Activated naive CD4-positive, alpha-beta T cell treated with anti-CD3 and anti-CD28 coated beads for 36 hours (primary cell): Measurements from ENCODE around the gene SPINK4. TPM values are rescaled to one million over a fixed set of nuclear protein-coding genes. Genes with fewer than 3 reads are reported as not detected.

Experiments used
- CTCF ChIA-PET: fragments of 350-600 bp; sonication (Branson Sonifier 250); formaldehyde crosslinking; loops from one replicate; lab custom pipeline; 2021; ENCODE audit warnings: antibody characterized with exemption; lab: Charles Lee
- DNase-seq: peaks from one replicate; pipeline ENCODE4 v3.0.0-alpha.2; 2020
- H3K27ac Mint-ChIP-seq: one replicate; pipeline ENCODE4 v1.8.0; 2021; ENCODE audit warnings: mild to moderate bottlenecking, mixed read lengths
- H3K27me3 Mint-ChIP-seq: one replicate; pipeline ENCODE4 v1.8.0; 2021; ENCODE audit warnings: low read depth, mixed read lengths
- H3K36me3 Mint-ChIP-seq: one replicate; pipeline ENCODE4 v1.8.0; 2021; ENCODE audit warnings: low read depth, mixed read lengths
- H3K4me1 Mint-ChIP-seq: one replicate; pipeline ENCODE4 v1.8.0; 2021; ENCODE audit warnings: low read depth, mixed read lengths
- H3K4me3 Mint-ChIP-seq: one replicate; pipeline ENCODE4 v1.8.0; 2021; ENCODE audit warnings: mild to moderate bottlenecking, moderate library complexity, mixed read lengths
- H3K9me3 Mint-ChIP-seq: one replicate; pipeline ENCODE4 v1.8.0; 2021; ENCODE audit warnings: mixed read lengths
- intact Hi-C: fragments of 100-400 bp; cut with micrococcal nuclease; formaldehyde crosslinking; loops from one replicate; pipeline ENCODE4 v1.15.1; 2023
- total RNA-seq, 2 experiments: library from RNA; stranded (reverse); gene quantifications; one replicate each; pipeline ENCODE4 v1.2.3, GENCODE V29; 2021

Gene SPINK4, protein sequence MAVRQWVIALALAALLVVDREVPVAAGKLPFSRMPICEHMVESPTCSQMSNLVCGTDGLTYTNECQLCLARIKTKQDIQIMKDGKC
- not detected for total RNA-seq

DNA sequence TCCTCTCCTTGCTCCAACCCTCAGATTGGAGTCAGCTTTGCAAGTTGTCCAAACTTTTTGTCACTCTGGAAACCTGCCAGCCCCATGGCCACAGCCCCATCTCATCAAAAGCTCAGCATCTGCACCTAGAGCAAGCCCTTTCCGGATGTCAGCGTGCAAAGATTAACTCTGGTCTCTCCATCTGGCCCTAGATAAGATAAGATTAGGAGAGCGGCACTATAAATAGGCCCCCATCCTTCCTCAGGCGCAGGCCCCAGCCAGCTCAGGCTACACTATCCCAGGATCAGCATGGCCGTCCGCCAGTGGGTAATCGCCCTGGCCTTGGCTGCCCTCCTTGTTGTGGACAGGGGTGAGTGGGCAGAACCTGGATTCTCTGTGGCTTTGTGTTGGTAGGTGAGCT is at the start of gene SPINK4:
TSS of gene SPINK4 (plus strand) at position 247 of the 400 bp plus-strand sequence. CDS start at position 289, 42 bp downstream.
- CTCF ChIA-PET = interaction anchor here (3.6 kb wide), 1 partner anchor 14 kb away, joined by 13 read pairs; no protein-coding TSS in a partner anchor
- Mint-ChIP-seq H3K4me3 (no peak within 1 kb of the TSS), H3K27ac (no peak within 1 kb of the TSS), H3K9me3 (no peaks in the 10 kb centered on the region), H3K27me3 (peaks cover 2% of the 10 kb centered on the region), H3K4me1 (no peaks in the 10 kb centered on the region), H3K36me3 (no peaks in the 10 kb centered on the region)
- intact Hi-C loops = no loop called here
- DNase-seq = no peak

DNA sequence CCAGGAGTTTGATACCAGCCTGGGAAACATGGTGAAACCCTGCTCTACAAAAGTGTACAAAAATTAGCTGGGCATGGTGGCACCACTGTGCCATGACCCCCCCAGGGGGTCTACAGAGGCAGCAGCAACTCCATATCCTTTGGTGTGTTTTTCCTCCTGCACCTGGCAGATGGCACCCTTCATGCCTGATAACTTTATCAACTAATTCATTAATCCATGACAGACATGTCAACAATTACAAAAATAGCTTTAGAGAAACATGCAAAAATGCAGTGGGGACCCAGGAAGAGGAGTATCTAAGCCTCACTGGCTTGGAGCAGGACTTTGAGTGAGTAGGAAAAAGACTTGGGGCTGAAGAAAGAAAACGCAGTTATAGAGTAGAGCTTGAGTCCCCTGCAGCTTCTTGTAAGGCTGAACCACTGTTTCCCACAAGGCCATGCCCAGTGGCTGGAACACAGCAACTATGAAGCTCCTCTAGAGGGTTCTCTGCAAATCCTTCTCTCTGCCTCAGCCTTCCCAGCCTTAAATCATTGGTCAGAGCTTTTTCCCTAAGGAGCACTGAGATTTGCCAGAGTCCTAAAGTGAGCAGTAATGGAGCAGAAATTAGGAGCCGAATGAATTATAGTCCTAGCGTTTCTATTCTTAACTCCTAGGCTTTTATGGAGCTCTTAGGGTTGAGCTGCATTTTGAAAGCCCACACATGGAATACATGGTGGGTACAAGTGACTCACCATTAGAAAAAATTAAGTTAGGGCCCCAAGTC is 47.3 kb upstream of the SPINK4 start:
- CTCF ChIA-PET = no interaction called here

DNA sequence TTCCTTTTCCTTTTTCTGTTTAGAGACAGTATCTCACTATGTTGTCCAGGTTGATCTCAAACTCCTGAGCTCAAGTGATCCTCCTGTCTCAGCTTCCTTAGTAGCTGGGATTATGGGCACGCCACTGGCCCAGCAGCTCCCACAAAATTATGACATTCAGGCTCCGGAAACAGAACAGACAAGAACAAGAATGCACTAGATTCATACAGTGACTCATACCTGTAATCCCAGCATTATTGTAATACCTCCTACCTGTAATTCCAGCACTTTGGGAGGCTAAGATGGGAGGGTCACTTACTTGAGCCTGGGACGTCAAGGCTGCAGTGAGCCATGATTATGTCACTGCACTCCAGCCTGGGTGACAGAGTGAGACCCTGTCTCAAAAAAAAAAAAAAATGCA is 46.1 kb upstream of the SPINK4 start:
- Mint-ChIP-seq H3K4me1 (no peaks in the 10 kb centered on the region), H3K9me3 (no peaks in the 10 kb centered on the region), H3K27ac (no peak overlapping the region), H3K27me3 (no peaks in the 10 kb centered on the region), H3K36me3 (no peaks in the 10 kb centered on the region), H3K4me3 (no peak overlapping the region)
- CTCF ChIA-PET = no interaction called here
- intact Hi-C loops = no loop called here
- DNase-seq = no peak

More for the DNA sequence above, 47.3 kb upstream of the SPINK4 start:
- DNase-seq = no peak
- H3K9me3 Mint-ChIP-seq = no peaks in the 10 kb centered on the region
- no peak overlapping the region for H3K4me3 Mint-ChIP-seq
- no peaks in the 10 kb centered on the region for H3K36me3 Mint-ChIP-seq
- H3K27me3 Mint-ChIP-seq = no peaks in the 10 kb centered on the region
- H3K27ac Mint-ChIP-seq = no peak overlapping the region
- intact Hi-C loops = no loop called here
- H3K4me1 Mint-ChIP-seq = no peaks in the 10 kb centered on the region

DNA sequence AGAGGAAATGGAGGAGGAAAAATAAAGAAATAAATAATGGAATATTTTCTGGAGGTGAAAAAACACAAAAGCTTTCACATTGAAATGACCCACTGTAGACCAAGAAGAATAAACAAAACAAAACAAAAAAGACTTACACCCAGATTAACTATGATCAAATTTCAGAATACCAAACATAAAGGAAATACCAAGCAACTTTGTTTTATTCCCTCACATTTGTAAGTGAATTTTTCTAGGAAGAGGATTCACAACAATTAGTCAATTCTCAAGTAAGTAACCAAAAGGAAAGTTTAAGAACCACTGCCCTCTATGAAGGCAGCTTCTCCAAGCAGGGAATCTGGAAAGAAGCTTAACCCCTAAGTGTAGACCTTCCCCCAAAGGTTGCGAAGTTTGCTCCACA is 43.2 kb upstream of the SPINK4 start:
- H3K36me3 Mint-ChIP-seq = no peaks in the 10 kb centered on the region
- H3K4me1 Mint-ChIP-seq = no peaks in the 10 kb centered on the region
- H3K27ac Mint-ChIP-seq = no peak overlapping the region
- H3K9me3 Mint-ChIP-seq = no peaks in the 10 kb centered on the region
- intact Hi-C loops = no loop called here
- no peak overlapping the region for H3K4me3 Mint-ChIP-seq
- H3K27me3 Mint-ChIP-seq = no peaks in the 10 kb centered on the region
- CTCF ChIA-PET = no interaction called here
- no peak for DNase-seq

DNA sequence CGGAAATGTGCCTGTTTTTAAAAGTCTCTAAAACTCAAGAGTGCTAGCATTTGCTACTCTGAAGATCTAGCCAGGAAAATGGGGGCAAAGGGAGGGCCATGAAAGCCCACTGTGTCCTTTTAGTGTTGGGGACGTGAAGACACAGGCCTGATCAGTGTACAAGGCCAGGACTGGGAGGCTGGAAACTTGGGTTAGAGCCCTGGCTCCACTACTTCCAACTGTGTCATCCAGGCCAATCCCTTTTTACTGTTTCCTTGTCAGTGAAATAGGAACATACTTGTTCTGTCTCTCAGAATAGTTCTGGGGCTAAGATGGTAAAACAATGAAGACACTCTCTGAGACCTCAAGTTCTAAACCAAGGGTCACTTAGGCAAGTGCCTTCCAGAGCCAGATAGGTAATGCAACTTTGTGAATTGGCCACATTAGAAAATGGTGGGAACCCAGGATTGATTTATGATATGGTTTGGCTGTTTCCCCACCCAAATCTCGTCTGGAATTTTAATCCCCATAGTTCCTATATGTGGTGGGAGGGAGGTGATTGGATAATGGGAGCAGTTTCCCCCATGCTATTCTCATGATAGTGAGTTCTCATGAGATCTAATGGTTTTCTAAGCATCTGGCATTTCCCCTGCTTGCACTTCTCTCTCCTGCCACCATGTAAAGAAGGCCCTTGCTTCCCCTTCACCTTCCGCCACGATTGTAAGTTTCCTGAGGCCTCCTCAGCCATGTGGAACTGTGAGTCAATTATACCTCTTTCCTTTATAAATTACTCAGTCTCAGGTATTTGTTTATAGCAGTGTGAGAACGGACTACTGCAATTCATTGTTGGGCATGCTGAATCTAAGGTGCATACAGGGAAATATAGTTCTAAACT is 42.5 kb upstream of the SPINK4 start:
- Mint-ChIP-seq H3K27me3 (no peaks in the 10 kb centered on the region), H3K4me3 (no peak overlapping the region), H3K4me1 (peaks cover 6% of the 10 kb centered on the region), H3K36me3 (no peaks in the 10 kb centered on the region), H3K9me3 (no peaks in the 10 kb centered on the region), H3K27ac (no peak overlapping the region)
- no peak for DNase-seq
- intact Hi-C loops = no loop called here
- CTCF ChIA-PET = no interaction called here

DNA sequence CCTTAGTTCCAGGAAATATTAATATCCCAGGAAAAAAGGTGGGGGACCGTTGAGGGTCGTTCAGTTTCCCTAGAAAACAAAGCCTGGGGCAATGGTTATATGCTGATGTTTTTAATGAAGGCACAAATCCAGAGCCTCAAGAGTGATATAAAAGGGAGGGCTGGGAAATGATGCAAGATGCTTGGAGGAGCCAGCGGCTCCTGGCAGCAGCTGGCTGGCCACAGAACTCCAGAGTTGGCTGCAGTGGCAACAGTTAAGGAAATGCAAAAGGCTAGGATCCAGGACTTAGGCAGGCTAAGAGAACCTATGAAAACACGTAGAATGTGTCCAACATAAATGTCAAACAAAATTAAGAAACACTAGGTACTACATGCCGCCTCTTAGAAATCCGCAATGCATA is 41.8 kb upstream of the SPINK4 start:
- no peaks in the 10 kb centered on the region for H3K9me3 Mint-ChIP-seq
- no peaks in the 10 kb centered on the region for H3K36me3 Mint-ChIP-seq
- H3K27me3 Mint-ChIP-seq = no peaks in the 10 kb centered on the region
- intact Hi-C loops = no loop called here
- CTCF ChIA-PET = no interaction called here
- H3K27ac Mint-ChIP-seq = no peak overlapping the region
- no peak overlapping the region for H3K4me3 Mint-ChIP-seq
- no peak for DNase-seq
- H3K4me1 Mint-ChIP-seq = peaks cover 11% of the 10 kb centered on the region

DNA sequence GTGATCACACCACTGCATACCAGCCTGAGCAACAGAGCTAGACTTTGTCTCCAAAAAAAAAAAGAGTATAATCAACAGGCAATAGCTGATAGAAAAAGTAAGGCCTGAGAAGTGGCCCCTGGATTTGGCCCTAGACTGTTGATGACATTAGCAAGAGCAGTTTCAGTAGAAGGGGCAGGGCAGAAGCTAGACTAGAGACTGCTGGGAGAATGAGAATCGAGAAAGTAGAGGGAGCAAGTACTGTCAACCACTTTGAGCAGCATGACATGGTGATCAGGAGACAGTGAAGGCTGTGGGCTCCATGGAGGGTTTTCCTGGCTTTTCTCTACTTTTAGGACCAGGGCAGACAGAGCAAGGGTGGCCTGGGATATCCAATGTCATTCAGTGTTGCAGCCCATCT is 37.9 kb upstream of the SPINK4 start:
- H3K4me3 Mint-ChIP-seq = no peak overlapping the region
- DNase-seq = no peak
- intact Hi-C loops = no loop called here
- no peaks in the 10 kb centered on the region for H3K36me3 Mint-ChIP-seq
- H3K9me3 Mint-ChIP-seq = no peaks in the 10 kb centered on the region
- CTCF ChIA-PET = interaction anchor here (0.6 to 1.6 kb wide), 3 partner anchors 11 to 24 kb away, joined by 3 to 6 read pairs (median 3); no protein-coding TSS in a partner anchor
- H3K27ac Mint-ChIP-seq = no peak overlapping the region
- peaks cover 11% of the 10 kb centered on the region for H3K4me1 Mint-ChIP-seq
- H3K27me3 Mint-ChIP-seq = no peaks in the 10 kb centered on the region

DNA sequence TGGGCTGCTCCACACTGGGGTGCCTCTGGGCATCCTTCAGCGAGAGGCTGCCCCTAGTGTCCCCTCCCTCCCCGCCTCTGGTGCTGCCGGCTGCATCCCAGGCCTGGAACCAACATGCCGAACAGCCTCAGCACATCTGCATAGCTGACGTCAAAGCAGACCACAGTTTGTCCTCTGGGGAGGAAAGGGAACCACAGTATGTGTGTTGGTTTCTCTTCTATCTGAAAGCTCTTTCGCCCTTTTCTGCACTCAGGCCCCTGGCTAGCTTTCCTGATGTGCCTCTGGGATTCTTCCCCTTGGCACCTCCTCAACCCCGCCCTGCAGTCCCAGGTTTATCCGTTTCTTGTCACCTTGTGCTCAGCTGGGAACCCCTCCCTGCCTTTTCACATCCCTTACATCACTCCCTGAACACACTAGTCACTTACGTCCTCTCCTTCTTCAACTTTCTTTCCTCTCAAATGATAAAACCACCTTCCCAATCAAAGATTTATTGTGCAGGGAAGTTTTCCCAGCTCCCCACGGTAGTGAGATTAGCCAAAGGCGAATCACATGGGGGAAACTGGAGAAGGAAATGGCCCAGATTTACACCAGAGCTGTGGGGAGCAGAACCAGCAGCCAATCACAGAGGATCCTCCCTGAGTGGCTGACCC is 37.3 kb upstream of the SPINK4 start:
- Mint-ChIP-seq H3K36me3 (no peaks in the 10 kb centered on the region), H3K4me3 (no peak overlapping the region), H3K27me3 (no peaks in the 10 kb centered on the region), H3K9me3 (no peaks in the 10 kb centered on the region), H3K4me1 (peaks cover 11% of the 10 kb centered on the region), H3K27ac (no peak overlapping the region)
- peak; percentile 48 for DNase-seq
- CTCF ChIA-PET = interaction anchor here (1.6 kb wide), 1 partner anchor 24 kb away, joined by 4 read pairs; no protein-coding TSS in a partner anchor
- intact Hi-C loops = no loop called here

DNA sequence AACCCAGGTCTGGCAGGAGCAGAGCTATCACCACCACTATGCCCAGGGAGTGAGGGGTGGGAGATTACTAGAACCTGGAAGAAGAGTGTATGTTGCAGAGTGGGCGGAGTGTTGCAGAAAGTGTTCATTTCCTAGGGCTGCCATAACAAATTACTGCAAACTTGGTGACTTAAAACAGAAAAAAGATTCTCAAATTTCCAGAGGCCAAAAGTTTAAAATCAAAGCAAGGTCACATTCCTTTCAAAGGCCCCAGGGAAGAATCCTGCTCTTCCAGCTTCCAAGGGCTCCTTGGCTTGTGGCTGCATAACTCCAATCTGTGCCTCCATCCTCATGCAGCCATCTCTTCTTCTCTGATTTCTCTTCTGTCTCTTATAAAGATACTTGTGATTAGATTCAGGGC is 30.6 kb upstream of the SPINK4 start:
- H3K27me3 Mint-ChIP-seq = no peaks in the 10 kb centered on the region
- no peak for DNase-seq
- peak overlapping the region; percentile 33 for H3K27ac Mint-ChIP-seq
- CTCF ChIA-PET = no interaction called here
- intact Hi-C loops = no loop called here
- no peaks in the 10 kb centered on the region for H3K36me3 Mint-ChIP-seq
- no peaks in the 10 kb centered on the region for H3K4me1 Mint-ChIP-seq
- H3K4me3 Mint-ChIP-seq = no peak overlapping the region
- no peaks in the 10 kb centered on the region for H3K9me3 Mint-ChIP-seq

DNA sequence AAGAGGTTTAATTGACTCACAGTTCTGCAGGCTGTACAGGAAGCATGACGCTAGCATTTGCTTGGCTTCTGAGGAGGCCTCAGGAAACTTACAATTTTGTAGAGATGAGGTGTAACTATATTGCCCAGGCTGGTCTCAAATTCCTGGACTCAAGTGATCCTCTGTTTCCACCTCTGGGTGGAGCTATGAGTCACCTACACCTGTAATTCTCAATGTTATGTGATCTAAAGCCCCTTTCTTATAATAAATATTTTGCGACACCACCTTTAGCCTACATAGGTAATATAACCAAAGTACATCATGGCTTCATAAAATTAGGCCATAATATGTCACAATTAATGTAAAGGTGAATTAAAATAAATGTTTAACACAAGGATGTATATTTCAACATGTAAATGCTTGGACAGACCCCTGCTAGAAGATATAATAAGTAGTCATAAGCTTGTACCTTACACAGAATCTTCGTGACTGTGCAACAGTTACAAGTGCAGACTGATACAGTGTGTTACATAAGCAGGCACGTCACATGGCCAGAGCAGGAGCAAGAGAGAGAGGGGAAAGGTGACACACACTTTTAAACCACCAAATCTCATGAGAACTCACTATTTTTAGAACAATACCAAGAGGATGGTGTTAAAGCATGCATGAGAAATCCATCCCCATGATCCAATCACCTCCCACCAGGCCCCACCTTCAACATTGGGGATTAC is 29.8 kb upstream of the SPINK4 start:
- CTCF ChIA-PET = no interaction called here
- Mint-ChIP-seq H3K9me3 (no peaks in the 10 kb centered on the region), H3K4me1 (no peaks in the 10 kb centered on the region), H3K27ac (no peak overlapping the region), H3K36me3 (no peaks in the 10 kb centered on the region), H3K27me3 (no peaks in the 10 kb centered on the region), H3K4me3 (no peak overlapping the region)
- DNase-seq = no peak
- intact Hi-C loops = no loop called here

DNA sequence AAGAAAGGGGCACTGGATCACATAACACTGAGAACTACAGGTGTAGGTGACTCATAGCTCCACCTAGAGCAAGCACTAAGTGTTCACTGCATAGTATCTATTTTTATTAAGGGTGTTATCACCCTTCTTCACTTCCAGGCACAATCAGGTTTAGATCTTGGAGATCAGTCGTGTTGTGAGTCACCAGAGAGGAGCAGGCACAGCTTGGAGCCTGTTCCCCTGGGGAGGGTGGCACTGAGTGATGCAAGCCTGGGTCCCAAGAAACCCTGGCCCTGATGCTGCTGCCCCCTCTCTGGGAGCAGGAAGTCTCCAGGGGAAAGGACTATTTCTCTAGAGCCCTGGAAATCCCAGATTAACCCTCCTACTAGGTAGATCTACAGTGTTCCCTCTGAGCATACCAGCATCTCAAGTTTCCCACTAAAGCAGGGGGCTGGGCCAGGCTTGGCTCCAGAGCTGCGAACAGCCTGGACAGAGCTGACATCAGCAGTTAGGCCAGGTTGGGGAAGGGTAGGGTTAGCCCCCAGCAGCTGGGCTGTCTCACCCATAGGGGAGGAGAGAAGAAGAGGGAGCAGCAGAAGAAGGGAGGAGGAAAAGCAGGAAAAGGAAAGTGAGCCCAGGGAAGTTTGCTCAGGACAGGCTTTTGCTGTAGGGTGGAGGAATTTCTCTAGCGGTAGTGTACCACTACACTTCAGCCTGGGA is 28.1 kb upstream of the SPINK4 start:
- DNase-seq = no peak
- Mint-ChIP-seq H3K9me3 (no peaks in the 10 kb centered on the region), H3K36me3 (no peaks in the 10 kb centered on the region), H3K27ac (no peak overlapping the region), H3K4me1 (no peaks in the 10 kb centered on the region), H3K4me3 (no peak overlapping the region), H3K27me3 (no peaks in the 10 kb centered on the region)
- intact Hi-C loops = no loop called here
- CTCF ChIA-PET = no interaction called here
